Spleen (tissue), 11 donors: ENCODE results near the gene TMEM117. TPM values are rescaled to one million over a fixed set of nuclear protein-coding genes. Genes with fewer than 3 reads are reported as not detected.

Experiments
- DNase-seq: peaks from one replicate; pipeline ENCODE4 v3.0.0-alpha.2; 2020
- H3K27ac ChIP-seq, 8 donors: fragments of 200-600 bp; sonication (generic) in 7 of 8; 1 replicate in 4 of 8; 2 replicates in 4 of 8; pipeline versions ENCODE4 v1.5.0 to v1.8.0; 2016 to 2021; ENCODE audit warnings: inconsistent platforms in 4 of 8, mild to moderate bottlenecking in 4 of 8, moderate library complexity in 1 of 8
- H3K27me3 ChIP-seq, 7 donors: fragments of 200-600 bp; sonication (generic) in 6 of 7; replicated peaks in 1 of 7; 1 replicate in 4 of 7; 2 replicates in 3 of 7; pipeline versions ENCODE4 v1.5.0 to v1.8.0; 2016 to 2021; ENCODE audit warnings: inconsistent platforms in 3 of 7, mild to moderate bottlenecking in 1 of 7
- H3K36me3 ChIP-seq, 6 donors: fragments of 200-600 bp; sonication (generic) in 5 of 6; 1 replicate in 4 of 6; 2 replicates in 2 of 6; pipeline versions ENCODE4 v1.5.0 to v1.8.0; 2016 to 2021; ENCODE audit warnings: inconsistent platforms in 2 of 6
- H3K4me1 ChIP-seq, 6 donors: fragments of 200-600 bp; sonication (generic) in 5 of 6; 1 replicate in 3 of 6; 2 replicates in 3 of 6; pipeline versions ENCODE4 v1.5.0 to v1.8.0; 2016 to 2021; ENCODE audit warnings: inconsistent platforms in 3 of 6
- H3K4me3 ChIP-seq, 8 donors: fragments of 200-600 bp; sonication (generic) in 7 of 8; 1 replicate in 4 of 8; 2 replicates in 4 of 8; pipeline versions ENCODE4 v1.5.0 to v1.8.0; 2016 to 2021; ENCODE audit warnings: inconsistent platforms in 4 of 8, mild to moderate bottlenecking in 4 of 8, moderate library complexity in 2 of 8
- H3K9me3 ChIP-seq, 8 donors: fragments of 200-600 bp; sonication (generic) in 7 of 8; 1 replicate in 4 of 8; 2 replicates in 4 of 8; pipeline versions ENCODE4 v1.5.0 to v1.8.0; 2016 to 2021; ENCODE audit warnings: inconsistent platforms in 4 of 8
- POLR2A ChIP-seq, 3 donors: fragments of 450-650 bp; IDR thresholded peaks; one replicate each; pipeline ENCODE4 v1.5.1; 2017; ENCODE audit warnings: antibody characterized with exemption in 3 of 3, mild to moderate bottlenecking in 1 of 3
- POLR2AphosphoS5 ChIP-seq, 3 donors: sonication (generic); formaldehyde crosslinking; IDR thresholded peaks; one replicate each; pipeline ENCODE4 v1.5.1; 2017; ENCODE audit warnings: antibody characterized with exemption in 3 of 3
- WGBS, 5 donors: extraction: QIAGEN DNeasy Blood & Tissue Kit in 3 of 5; methylation state at CpG; one replicate each; pipeline versions ENCODE4 v1.1.5 to v1.1.7; 2013 to 2018; 5-methylcytosine and 5-hydroxymethylcytosine counted together
- intact Hi-C: fragments of 100-400 bp; cut with DNase I; formaldehyde crosslinking; loops from one replicate; pipeline ENCODE4 v1.15.0; 2023; ENCODE audit warnings: low total_unique reads
- polyA plus RNA-seq, 3 donors: library from polyadenylated mRNA; stranded (reverse); fragments of 200-250 nt; gene quantifications; one replicate each; pipeline ENCODE4 v1.2.1, GENCODE V29; 2013
- total RNA-seq, 7 donors: library from RNA; depleted of rRNA in 3 of 7; stranded (reverse); fragments of >200 nt in 3 of 7; fragmentation: NEBNext Ultra II Directional in 4 of 7; extraction: Animal tissue kit (Norgen Biotek cat#: 25700) in 4 of 7; gene quantifications; one replicate each; pipeline versions ENCODE4 v1.1.0 to v1.2.1, GENCODE V29; 2016 to 2021
- TF ChIP-seq, protein P1 (sequence below), 11 experiments: fragments of 200-600 bp in 7 of 11; fragments of 450-650 bp in 4 of 11; sonication (generic) in 4 of 11; IDR thresholded peaks in 8 of 11; conservative IDR thresholded peaks in 3 of 11; 1 replicate in 7 of 11; 2 replicates in 4 of 11; pipeline versions ENCODE4 v1.4.0 to v1.8.0; 2016 to 2021; ENCODE audit warnings: antibody characterized with exemption in 11 of 11, inconsistent platforms in 4 of 11, mild to moderate bottlenecking in 1 of 11
- donor health status: healthy with polysubstance abuse.
- donor health status: DM: no; HTN: no; CAD: no; lungs with moderate emphysema.
- donor health status: DM: no; HTN: no; CAD: no.
- donor health status: Bipolar disorder and iron deficiency.
- donor health status: healthy.
- donor health status: DM: no; HTN: no; CAD: no.
- donor health status: DM: yes; HTN: yes; CAD: no.

TMEM117 gene
- total and polyA plus RNA-seq, 10 donors: 1.7 to 24.5 (median 5.0) TPM

DNA sequence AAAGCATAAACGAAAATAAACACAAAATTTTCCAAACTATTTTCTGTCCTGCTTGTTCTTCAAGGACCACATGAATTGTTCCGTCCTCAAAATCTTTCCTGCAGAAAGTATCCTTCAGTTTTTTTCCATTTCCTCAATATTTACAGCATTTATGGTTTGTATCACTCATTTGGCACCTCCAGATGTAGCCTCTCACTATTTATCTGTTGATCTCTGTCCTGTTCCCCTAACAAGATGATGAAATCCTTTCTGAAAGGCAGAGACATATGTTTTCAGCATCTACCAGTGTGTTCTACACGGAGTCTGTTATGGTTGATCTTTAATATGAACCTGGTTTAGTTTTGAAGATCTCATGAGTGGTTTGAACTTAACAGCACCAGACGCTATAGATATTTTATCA lies 550.1 kb downstream of the TMEM117 start:
- WGBS, 5 donors: 57 to 78% (median 70%) methylated on average over 4 of the region's 4 CpGs
- intact Hi-C loops: no loop called here
- no peaks in the 10 kb centered on the region for H3K27me3 ChIP-seq
- H3K4me3 ChIP-seq: no peak overlapping the region
- H3K4me1 ChIP-seq: no peaks in the 10 kb centered on the region
- no peak for TF ChIP-seq POLR2A (IDR thresholded peaks at IDR 0.05)
- TF ChIP-seq, protein P1, sequence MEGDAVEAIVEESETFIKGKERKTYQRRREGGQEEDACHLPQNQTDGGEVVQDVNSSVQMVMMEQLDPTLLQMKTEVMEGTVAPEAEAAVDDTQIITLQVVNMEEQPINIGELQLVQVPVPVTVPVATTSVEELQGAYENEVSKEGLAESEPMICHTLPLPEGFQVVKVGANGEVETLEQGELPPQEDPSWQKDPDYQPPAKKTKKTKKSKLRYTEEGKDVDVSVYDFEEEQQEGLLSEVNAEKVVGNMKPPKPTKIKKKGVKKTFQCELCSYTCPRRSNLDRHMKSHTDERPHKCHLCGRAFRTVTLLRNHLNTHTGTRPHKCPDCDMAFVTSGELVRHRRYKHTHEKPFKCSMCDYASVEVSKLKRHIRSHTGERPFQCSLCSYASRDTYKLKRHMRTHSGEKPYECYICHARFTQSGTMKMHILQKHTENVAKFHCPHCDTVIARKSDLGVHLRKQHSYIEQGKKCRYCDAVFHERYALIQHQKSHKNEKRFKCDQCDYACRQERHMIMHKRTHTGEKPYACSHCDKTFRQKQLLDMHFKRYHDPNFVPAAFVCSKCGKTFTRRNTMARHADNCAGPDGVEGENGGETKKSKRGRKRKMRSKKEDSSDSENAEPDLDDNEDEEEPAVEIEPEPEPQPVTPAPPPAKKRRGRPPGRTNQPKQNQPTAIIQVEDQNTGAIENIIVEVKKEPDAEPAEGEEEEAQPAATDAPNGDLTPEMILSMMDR (IDR thresholded peaks at IDR 0.05 in 8 of 11, conservative IDR thresholded peaks at IDR 0.05 in 3 of 11): no peak
- TF ChIP-seq POLR2AphosphoS5 (IDR thresholded peaks at IDR 0.05): no peak
- H3K27ac ChIP-seq: no peak overlapping the region
- H3K36me3 ChIP-seq: no peaks in the 10 kb centered on the region
- DNase-seq: no peak
- no peaks in the 10 kb centered on the region for H3K9me3 ChIP-seq

DNA sequence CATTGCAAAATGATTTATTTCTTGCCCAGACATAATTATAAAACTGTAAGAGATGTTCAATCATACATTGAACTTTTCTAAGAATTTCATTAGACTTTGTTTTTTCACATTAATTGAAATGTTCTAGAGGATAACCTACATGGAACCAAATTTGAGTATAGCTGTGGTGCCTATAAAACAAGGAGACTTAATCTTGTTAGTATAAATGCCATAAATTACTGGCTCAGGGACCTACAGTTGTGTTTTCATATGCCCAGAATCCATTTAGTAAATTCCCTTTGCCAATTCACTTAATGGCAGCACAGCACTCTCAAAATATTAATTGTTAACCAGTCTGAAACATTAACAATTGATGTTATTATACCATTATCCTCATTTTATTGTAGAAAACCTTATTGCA lies 551.7 kb downstream of the TMEM117 start:
- H3K36me3 ChIP-seq: no peaks in the 10 kb centered on the region
- DNase-seq: no peak
- H3K27ac ChIP-seq: no peak overlapping the region
- no peak overlapping the region for H3K4me3 ChIP-seq
- H3K27me3 ChIP-seq: no peaks in the 10 kb centered on the region
- intact Hi-C loops: no loop called here
- H3K9me3 ChIP-seq: no peaks in the 10 kb centered on the region
- H3K4me1 ChIP-seq: no peaks in the 10 kb centered on the region
- TF ChIP-seq POLR2A (IDR thresholded peaks at IDR 0.05) (no peak), POLR2AphosphoS5 (IDR thresholded peaks at IDR 0.05) (no peak)
- TF ChIP-seq, protein P1 (IDR thresholded peaks at IDR 0.05 in 8 of 11, conservative IDR thresholded peaks at IDR 0.05 in 3 of 11): no peak

DNA sequence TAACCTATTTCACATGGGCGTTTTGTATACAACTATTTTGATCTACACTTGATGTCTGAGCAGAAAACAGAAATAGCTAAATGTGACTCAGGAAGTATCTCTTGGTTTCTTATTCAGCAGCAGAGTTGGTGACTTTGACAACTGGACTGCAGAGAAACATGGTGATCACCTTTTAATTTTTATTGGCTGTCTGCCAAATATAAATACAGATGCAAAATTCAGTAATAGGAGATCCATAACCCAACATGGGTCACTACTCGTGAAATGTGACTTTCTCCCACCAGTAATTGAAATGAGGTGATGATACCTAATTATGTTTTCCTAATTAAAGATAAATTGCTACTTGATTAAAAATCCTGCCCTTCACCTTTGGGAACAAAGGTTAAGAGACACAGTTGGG lies 553.2 kb downstream of the TMEM117 start:
- Histone ChIP-seq H3K36me3 (no peaks in the 10 kb centered on the region), H3K4me3 (no peak overlapping the region), H3K27ac (no peak overlapping the region), H3K4me1 (no peaks in the 10 kb centered on the region), H3K9me3 (no peaks in the 10 kb centered on the region), H3K27me3 (no peaks in the 10 kb centered on the region)
- no peak for DNase-seq
- TF ChIP-seq POLR2A (IDR thresholded peaks at IDR 0.05) (no peak), POLR2AphosphoS5 (IDR thresholded peaks at IDR 0.05) (no peak)
- TF ChIP-seq, protein P1 (IDR thresholded peaks at IDR 0.05 in 8 of 11, conservative IDR thresholded peaks at IDR 0.05 in 3 of 11): no peak
- intact Hi-C loops: no loop called here
- WGBS, 5 donors: 81 to 89% (median 86%) methylated on average over 2 of the region's 2 CpGs

DNA sequence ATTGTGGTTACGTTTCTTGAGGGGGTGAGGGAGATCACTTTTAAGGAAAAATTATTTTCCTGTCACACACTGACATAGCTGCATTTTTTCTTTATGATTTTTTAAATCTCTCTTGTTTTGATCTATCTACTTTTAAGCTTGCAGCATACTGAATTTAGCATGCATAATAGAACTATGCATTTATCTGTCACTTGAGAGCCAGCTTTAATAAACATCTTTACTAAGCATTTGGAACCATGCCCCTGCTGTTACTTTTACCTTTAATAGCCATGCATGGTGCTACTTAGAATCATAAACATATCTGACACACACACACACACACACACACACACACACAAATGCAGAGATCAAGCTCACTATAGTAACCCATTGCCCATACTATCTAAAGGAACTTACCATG lies 554.0 kb downstream of the TMEM117 start:
- intact Hi-C loops: no loop called here
- Histone ChIP-seq H3K27me3 (no peaks in the 10 kb centered on the region), H3K9me3 (no peaks in the 10 kb centered on the region), H3K4me1 (no peaks in the 10 kb centered on the region), H3K36me3 (no peaks in the 10 kb centered on the region), H3K27ac (no peak overlapping the region), H3K4me3 (no peak overlapping the region)
- 31 to 54% (median 40%) methylated on average over 1 of the region's 1 CpG for WGBS, 5 donors
- TF ChIP-seq, protein P1 (IDR thresholded peaks at IDR 0.05 in 8 of 11, conservative IDR thresholded peaks at IDR 0.05 in 3 of 11): no peak
- TF ChIP-seq POLR2A (IDR thresholded peaks at IDR 0.05): no peak
- TF ChIP-seq POLR2AphosphoS5 (IDR thresholded peaks at IDR 0.05): no peak
- DNase-seq: no peak
